ENCODE measurements around the gene KRTAP4-5.
"Not testable (repeated sequence)": the region's sequence is repeated elsewhere in the genome, so short reads cannot be mapped to it uniquely, and the experiment has no call there.

Gene KRTAP4-5

GRCh38 chr17:41144846-41145245 is 4.8 kb downstream of the KRTAP4-5 start:
- peaks cover 14% of the 10 kb centered on the region for H3K36me3 Mint-ChIP-seq (ENCODE audit: low read depth)

GRCh38 chr17:41141361-41141760 is 8.3 kb downstream of the KRTAP4-5 start:
- Mint-ChIP-seq H3K9me3 (peaks cover 61% of the 10 kb centered on the region), H3K4me3 (no peak overlapping the region), H3K4me1 (no peaks in the 10 kb centered on the region), H3K27me3 (ENCODE audit: low read depth, poor library complexity) (peaks cover 8% of the 10 kb centered on the region), H3K27ac (no peak overlapping the region), H3K36me3 (ENCODE audit: low read depth) (peaks cover 14% of the 10 kb centered on the region)
- DNase-seq: no peak
- TF ChIP-seq, protein P1, sequence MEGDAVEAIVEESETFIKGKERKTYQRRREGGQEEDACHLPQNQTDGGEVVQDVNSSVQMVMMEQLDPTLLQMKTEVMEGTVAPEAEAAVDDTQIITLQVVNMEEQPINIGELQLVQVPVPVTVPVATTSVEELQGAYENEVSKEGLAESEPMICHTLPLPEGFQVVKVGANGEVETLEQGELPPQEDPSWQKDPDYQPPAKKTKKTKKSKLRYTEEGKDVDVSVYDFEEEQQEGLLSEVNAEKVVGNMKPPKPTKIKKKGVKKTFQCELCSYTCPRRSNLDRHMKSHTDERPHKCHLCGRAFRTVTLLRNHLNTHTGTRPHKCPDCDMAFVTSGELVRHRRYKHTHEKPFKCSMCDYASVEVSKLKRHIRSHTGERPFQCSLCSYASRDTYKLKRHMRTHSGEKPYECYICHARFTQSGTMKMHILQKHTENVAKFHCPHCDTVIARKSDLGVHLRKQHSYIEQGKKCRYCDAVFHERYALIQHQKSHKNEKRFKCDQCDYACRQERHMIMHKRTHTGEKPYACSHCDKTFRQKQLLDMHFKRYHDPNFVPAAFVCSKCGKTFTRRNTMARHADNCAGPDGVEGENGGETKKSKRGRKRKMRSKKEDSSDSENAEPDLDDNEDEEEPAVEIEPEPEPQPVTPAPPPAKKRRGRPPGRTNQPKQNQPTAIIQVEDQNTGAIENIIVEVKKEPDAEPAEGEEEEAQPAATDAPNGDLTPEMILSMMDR (IDR thresholded peaks at IDR 0.05): no peak

More at GRCh38 chr17:41144846-41145245, 4.8 kb downstream of the KRTAP4-5 start:
- Mint-ChIP-seq H3K27me3 (ENCODE audit: low read depth, poor library complexity) (peaks cover 7% of the 10 kb centered on the region), H3K9me3 (peaks cover 37% of the 10 kb centered on the region), H3K4me3 (no peak overlapping the region), H3K27ac (no peak overlapping the region), H3K4me1 (no peaks in the 10 kb centered on the region)
- TF ChIP-seq, protein P1 (IDR thresholded peaks at IDR 0.05): no peak
- no peak for DNase-seq

DNA sequence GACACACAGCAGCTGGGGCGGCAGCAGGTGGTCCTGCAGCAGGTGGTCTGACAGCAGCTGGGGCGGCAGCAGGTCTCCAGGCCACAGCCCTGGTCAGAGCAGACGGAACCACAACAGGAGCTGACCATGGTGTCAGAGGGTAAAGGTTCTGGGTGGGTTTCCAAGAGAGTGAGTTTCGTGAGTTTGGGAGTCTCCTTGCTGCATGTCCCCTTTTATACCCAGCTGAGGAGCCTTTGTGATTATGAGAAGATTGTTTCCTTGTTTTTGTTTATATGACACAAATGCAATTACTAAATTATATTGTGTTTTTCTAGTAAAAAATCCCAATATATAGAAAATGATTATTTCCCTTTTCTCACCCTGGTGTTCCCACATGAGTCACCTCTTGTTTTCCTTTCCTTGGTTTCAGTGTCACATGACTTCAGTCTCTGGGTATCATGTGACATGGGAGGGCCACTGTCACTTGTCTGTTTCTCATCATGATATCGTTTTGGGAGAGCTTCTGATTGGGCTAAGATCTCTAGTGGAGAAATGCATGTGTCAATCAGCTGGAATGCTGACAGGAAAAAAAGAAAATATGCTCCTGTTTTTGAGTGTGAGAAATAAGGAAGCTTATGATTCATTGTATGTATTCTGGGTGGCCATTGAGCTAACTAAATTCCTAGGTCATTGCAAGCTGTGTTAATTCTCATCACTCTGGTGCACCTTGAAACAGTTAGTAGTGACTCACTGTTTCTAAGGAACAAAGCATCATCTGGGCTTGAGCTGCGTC is 9.1 kb downstream of the KRTAP4-5 start, which contains the start of gene KRTAP4-6:
Gene KRTAP4-6, minus strand, starts transcription at position 185 of the 772 bp plus-strand sequence. Its CDS starts 57 bp downstream, at position 128.
- Mint-ChIP-seq H3K4me3 (no peak within 1 kb of the TSS), H3K36me3 (ENCODE audit: low read depth) (peaks cover 14% of the 10 kb centered on the region), H3K27me3 (ENCODE audit: low read depth, poor library complexity) (peaks cover 8% of the 10 kb centered on the region), H3K4me1 (no peaks in the 10 kb centered on the region), H3K27ac (peak within 1 kb of the TSS; percentile 13), H3K9me3 (peaks cover 62% of the 10 kb centered on the region)
- TF ChIP-seq, protein P1 (IDR thresholded peaks at IDR 0.05): no peak
- DNase-seq: no peak

DNA sequence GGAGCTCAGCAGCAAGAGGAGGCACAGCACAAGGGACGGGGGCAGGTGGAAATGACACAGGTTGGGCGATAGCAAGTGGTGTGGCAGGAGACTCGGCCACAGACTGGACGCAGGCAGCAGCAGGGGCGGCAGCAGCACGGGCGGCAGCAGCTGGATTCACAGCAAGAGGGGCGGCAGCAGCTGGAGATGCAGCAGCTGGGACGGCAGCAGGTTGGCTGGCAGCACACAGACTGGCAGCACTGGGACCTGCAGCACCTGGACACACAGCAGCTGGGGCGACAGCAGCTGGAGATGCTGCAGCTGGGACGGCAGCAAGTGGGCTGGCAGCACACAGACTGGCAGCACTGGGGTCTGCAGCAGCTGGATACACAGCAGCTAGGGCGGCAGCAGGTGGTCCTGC is 9.8 kb downstream of the KRTAP4-5 start:
- Mint-ChIP-seq H3K27ac (peak overlapping the region; percentile 13), H3K36me3 (ENCODE audit: low read depth) (peaks cover 14% of the 10 kb centered on the region), H3K9me3 (peaks cover 58% of the 10 kb centered on the region)
- DNase-seq; H3K4me3 Mint-ChIP-seq; H3K27me3 Mint-ChIP-seq (ENCODE audit: low read depth, poor library complexity); H3K4me1 Mint-ChIP-seq: not testable (repeated sequence)

GRCh38 chr17:41133880-41134735 is 15.5 kb downstream of the KRTAP4-5 start:
- TF ChIP-seq, protein P1 (IDR thresholded peaks at IDR 0.05): no peak
- Mint-ChIP-seq H3K4me3 (no peak overlapping the region), H3K36me3 (ENCODE audit: low read depth) (no peaks in the 10 kb centered on the region), H3K4me1 (no peaks in the 10 kb centered on the region), H3K27me3 (ENCODE audit: low read depth, poor library complexity) (peaks cover 14% of the 10 kb centered on the region), H3K9me3 (peaks cover 20% of the 10 kb centered on the region), H3K27ac (no peak overlapping the region)
- no peak for DNase-seq

DNA sequence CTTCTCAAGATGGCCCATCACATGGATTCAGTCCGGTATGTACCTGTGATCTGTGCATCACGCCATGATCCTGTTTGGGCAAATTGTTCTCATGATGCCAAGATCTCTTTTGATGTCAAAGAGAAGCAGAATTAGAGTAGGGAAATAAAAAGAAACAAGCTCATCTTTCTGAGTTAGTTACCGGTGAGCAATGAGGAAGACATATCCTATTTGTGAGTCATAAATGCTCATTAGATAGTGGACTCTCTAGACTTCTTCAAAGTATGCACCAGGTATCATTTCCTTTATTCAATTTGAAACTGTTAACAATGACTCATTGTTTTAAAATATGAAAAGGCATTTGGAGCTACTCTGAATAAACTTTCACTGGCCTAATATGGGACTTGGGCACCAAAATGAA is 17.6 kb downstream of the KRTAP4-5 start:
- no peak overlapping the region for H3K4me3 Mint-ChIP-seq
- H3K36me3 Mint-ChIP-seq (ENCODE audit: low read depth): no peaks in the 10 kb centered on the region
- H3K27ac Mint-ChIP-seq: no peak overlapping the region
- TF ChIP-seq, protein P1 (IDR thresholded peaks at IDR 0.05): no peak
- H3K27me3 Mint-ChIP-seq (ENCODE audit: low read depth, poor library complexity): peaks cover 15% of the 10 kb centered on the region
- peaks cover 11% of the 10 kb centered on the region for H3K9me3 Mint-ChIP-seq
- H3K4me1 Mint-ChIP-seq: no peaks in the 10 kb centered on the region
- no peak for DNase-seq
